HUDEP-2 (cell line): Measurements from ENCODE around the gene PAIP2B.
"Not testable (repeated sequence)": the region's sequence is repeated elsewhere in the genome, so short reads cannot be mapped to it uniquely, and the experiment has no call there.

ENCODE experiments used
- DNase-seq, 76 experiments: peaks; one replicate each; lab custom pipeline; 2025; ENCODE audit not compliant: unreplicated experiment in 76 of 76; lab: John Stamatoyannopoulos, UW

Gene PAIP2B

GRCh38 chr2:71226965-71227560, at the start of gene PAIP2B:
Gene PAIP2B, minus strand, starts transcription at chr2:71227103. Its CDS starts 24,514 bp downstream, at chr2:71202589.
- DNase-seq, result peak; percentile 17 to 100 (median 99)

- peak in 1 of 76 experiments; percentile 26 for DNase-seq
These were observed 49.0 kb upstream of the PAIP2B start for GRCh38 chr2:71275939-71276310.

- DNase-seq, result no peak
These were observed 42.7 kb upstream of the PAIP2B start for GRCh38 chr2:71269511-71270090.

- DNase-seq, result no peak
These were observed 36.5 kb upstream of the PAIP2B start for GRCh38 chr2:71263386-71263785.

GRCh38 chr2:71261534-71261933, 34.6 kb upstream of the PAIP2B start:
- DNase-seq, result no peak

- no peak for DNase-seq
These were observed 29.5 kb upstream of the PAIP2B start for GRCh38 chr2:71256421-71256820.

- no peak for DNase-seq
These were observed 27.9 kb upstream of the PAIP2B start for GRCh38 chr2:71254776-71255175.

GRCh38 chr2:71254078-71254477, 27.2 kb upstream of the PAIP2B start:
- DNase-seq, result no peak

GRCh38 chr2:71253476-71253875, 26.6 kb upstream of the PAIP2B start:
- DNase-seq, result no peak

- DNase-seq, result no peak
These were observed 26.0 kb upstream of the PAIP2B start for GRCh38 chr2:71252862-71253261.

GRCh38 chr2:71250935-71251334, 24.0 kb upstream of the PAIP2B start:
- no peak for DNase-seq

- no peak for DNase-seq
These were observed 17.4 kb upstream of the PAIP2B start for GRCh38 chr2:71244302-71244660.

- DNase-seq, result no peak
These were observed 16.9 kb upstream of the PAIP2B start for GRCh38 chr2:71243634-71244301.

- no peak for DNase-seq
These were observed 13.9 kb upstream of the PAIP2B start for GRCh38 chr2:71240794-71241193.

GRCh38 chr2:71238089-71238488, 11.2 kb upstream of the PAIP2B start:
- DNase-seq, result no peak

- no peak for DNase-seq
These were observed 9.2 kb upstream of the PAIP2B start for GRCh38 chr2:71235930-71236587.

- not testable (repeated sequence) for DNase-seq
These were observed 6.2 kb upstream of the PAIP2B start for GRCh38 chr2:71233072-71233471.

GRCh38 chr2:71226096-71226964, 573 bp downstream of the PAIP2B start:
- peak in 6 of 76 experiments; percentile 3 to 50 (median 6) for DNase-seq

- DNase-seq, result no peak
These were observed 2.0 kb downstream of the PAIP2B start for GRCh38 chr2:71224935-71225334.

- no peak for DNase-seq
These were observed 2.4 kb downstream of the PAIP2B start for GRCh38 chr2:71224457-71224856.
